ENCODE data around the gene AP1M2.
"Not testable (repeated sequence)": the region's sequence is repeated elsewhere in the genome, so short reads cannot be mapped to it uniquely, and the experiment has no call there.

The AP1M2 gene

DNA sequence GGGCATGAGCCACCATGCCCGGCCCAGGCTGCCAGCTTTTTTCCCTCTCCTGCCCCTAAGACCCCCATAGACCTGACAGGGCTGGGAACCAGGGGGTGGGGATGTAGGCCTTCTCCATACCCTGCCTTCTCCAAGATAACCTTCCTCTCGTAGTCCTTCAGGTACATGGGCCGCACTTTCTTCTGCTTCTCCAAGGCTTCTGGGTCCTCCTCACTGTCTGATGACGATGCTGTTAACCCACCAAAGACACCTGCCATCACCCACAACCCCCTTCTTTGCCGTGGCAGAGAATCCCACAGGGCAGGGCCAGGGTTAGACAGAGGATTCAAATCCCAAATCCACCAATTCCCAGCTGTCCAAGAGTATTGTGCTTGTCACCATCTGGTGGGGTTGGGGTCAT is 24.5 kb downstream of the AP1M2 start:
- no peak for DNase-seq

DNA sequence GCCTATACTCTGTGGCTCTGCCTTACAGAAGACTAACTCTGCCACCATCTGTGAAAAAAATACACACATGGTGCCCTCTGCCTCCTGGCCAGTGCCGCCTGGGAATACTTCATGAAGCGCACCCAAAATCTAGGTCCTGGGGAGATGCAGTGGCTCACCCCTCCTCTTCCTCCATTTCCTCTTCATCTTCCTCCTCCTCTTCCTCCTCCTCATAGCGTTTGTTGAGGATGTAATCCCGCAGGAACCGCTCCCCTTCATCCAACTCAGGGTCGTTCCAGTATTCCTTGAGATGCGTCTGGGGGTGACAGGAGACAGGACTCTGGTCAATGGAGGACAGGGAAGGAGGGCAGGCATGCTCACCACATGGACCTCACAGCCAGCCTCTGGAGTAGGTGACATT is 27.0 kb downstream of the AP1M2 start:
- DNase-seq, result no peak

DNA sequence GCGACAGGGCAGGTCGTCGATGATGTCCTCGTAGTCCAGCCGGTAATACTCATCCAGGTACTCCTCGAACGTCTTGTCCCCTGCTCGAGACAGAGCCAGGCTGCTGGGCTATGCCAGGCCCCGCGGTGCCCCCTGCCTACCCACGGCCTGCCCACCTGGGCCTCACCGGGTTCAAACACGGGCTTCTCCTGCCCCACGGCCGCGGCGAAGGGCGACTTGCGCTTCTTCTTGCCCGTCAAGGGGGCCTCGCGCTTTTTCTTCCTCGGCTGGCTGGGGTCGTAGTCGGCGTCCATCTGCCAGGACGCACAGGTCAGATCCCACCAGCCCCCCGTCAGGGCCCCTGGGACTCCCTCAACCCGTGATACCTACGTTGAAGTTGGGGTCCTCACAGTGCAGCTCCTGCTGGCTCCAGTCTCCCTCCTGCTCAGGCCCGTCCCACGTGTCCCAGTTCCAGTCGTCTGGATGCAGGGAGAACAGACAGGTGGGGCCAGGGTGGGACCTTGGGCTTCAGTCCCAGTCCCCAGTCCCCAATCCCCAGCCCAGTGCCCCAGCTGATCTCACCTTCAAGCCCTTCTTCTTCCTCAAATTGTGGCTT is 29.4 kb downstream of the AP1M2 start:
- DNase-seq, result no peak

DNA sequence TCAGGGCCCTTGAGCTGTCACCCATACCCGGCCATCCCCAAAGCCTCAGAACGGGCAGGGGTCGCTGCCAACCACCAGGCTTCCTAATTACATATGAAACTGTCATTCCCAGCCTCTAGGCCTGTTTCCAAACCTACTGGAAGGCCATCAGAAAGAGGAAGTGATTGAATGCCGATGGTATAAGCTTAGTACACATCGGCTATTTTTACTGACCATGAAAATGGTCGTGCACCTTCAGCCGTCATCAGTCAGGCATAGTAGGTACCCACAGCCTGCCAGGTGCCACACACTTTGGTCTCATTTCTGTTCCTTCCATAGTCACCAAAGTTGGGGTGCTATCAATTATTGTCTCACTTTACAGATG is 31.5 kb downstream of the AP1M2 start:
- DNase-seq, result no peak

DNA sequence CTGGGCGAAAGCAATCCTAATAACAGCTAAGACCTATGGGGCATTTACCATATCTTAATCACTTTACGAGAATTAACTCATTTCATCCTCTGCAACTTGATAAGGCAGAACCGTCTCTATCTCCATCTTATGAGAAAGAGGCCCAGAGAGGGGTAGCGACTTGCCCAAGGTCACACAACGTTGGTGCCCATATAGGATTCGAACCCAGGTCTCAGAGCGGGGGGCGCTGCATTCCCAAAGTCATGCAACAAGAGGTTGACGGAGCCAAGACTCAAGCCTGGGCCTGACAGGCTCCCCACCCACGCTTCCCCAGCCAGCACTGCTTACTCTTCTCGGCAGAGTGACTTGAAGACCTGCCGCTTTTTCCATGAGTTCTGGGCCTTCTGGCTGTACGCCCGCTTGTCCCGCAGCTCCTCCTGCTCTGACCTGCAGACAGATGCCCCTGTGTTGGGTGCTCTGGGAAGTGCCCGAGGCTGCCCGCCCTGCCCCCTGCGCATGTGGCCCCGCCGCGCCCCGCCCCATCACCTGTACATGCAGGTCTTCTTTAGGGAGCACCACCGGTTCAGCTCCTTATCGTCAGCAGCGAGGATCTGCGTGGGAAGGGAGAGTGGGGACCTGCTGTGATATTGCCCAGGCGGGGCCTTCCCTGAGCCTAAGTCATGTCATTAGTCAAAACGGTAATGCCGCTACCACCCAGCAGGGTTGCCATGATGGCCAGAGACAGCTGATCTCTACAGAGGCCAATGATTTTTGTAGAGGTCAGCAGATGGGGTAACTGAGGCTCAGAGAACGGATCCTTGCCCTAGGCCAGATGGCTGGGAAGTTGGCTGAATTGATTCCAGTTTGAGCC is 32.1 kb downstream of the AP1M2 start:
- DNase-seq, result no peak

DNA sequence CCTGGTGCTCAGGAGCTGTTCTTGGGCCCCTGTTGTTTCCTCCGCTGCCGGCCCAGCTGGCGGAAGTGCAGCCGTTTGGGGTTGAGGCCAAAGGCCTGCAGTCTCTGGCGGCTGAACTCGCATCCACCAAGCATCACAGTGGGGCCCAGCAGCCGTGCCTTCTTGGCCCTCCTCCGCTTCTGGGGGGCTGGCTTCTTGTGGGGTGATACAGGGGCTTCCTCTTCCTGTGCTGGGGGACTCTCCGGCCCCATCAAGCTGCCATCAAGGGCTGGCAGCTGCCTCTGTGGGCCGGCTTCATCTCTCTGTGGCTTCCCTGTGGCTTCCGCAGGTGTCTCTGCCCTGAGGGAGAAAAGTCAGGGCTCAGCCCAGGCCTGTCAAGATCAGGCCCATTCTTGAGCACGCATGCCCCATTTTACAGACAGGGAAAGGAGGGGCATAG is 33.1 kb downstream of the AP1M2 start:
- no peak for DNase-seq

DNA sequence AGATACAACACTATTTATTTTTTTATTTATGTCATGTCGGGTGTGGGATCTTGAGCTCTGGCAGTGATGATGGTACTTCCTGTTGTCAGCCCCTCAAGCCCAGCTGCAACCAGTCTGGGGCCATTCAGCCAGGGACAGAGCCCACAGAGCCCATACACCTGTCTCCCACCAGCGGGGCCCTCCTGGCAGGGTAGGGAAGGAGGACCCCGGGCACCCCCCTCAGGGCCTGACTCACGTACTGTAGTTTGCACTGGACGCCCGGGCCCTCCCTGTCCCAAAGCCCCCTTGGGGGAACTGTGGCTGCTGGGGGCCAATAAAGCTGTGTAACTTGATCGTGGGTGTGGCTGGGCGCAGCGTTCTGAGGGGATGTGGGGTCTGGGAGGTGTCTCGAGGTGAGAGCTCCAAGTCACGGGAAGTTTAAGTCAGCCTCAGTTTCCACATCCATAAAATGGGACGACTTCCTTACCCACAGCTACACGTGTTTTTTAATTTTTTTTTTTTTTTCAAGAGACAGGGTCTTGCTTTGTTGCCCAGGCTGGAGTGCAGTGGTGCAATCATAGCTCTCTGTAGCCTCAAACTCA is 33.9 kb downstream of the AP1M2 start:
- DNase-seq, result no peak

DNA sequence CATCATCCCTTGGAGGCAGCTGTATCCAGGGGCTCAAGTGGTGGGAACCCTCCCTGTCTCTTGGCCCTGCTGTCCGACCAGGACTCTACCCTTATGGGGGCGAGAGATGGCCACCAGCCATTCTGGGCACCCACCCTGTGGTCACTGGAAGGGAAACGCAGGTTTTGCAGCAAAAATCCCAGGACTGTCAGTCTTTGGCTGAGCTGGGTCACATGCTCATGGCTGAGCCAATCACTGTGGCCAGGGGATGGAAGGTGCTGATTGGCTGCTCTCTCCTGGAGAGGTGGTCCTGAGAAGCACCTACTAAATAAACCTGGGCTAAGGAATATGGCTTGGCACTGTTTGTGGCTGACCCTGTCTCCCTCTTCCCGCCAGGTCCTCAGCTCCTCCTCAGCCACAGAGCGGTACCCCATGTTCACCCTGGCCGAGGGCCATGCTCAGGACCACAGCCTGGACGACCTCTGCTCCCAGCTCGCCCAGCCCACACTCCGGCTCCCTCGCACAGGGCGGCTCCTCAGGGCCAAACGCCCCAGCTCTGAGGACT is 34.5 kb downstream of the AP1M2 start:
- no peak for DNase-seq

DNA sequence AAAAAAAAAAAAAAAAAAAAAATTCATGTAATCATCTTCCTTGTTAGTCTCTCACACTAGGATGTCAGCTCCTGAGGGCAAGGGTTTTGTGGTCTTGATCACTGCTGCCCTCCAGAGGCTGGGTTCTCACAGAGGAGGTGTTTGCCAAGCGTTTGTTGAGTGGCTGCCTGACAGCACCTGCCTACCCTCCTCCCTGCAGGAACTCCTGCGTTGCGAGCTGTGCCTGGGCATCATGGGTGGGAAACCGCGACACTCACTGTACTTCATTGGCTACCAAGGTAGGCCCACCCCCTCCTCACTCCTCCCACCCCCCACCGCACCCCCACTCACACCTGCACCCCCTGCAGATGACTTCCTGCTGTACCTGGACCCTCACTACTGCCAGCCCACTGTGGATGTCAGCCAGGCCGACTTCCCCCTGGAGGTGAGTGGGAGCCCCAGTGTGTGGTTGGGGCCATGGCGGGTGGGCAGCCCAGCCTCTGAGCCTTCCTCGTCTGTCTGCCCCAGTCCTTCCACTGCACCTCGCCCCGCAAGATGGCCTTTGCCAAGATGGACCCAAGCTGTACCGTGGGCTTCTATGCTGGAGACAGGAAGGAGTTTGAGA is 35.3 kb downstream of the AP1M2 start:
- peak; percentile 36 for DNase-seq

DNA sequence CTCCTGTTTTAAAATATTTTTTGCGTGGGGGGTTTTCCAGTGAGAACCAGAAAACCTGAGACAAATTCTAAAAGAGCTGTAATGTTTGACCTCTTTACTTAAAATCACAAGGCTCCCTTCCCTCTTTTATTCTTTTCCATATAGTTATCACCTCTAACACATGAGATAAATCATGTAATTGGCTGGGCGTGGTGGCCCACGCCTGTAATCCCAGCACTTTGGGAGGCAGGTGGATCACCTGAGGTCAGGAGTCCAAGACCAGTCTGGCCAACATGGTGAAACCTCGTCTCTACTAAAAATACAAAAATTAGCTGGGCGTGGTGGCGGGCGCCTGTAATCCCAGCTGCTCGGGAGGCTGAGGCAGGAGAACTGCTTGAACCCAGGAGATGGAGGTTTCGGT is 36.1 kb downstream of the AP1M2 start:
- DNase-seq, result not testable (repeated sequence)

DNA sequence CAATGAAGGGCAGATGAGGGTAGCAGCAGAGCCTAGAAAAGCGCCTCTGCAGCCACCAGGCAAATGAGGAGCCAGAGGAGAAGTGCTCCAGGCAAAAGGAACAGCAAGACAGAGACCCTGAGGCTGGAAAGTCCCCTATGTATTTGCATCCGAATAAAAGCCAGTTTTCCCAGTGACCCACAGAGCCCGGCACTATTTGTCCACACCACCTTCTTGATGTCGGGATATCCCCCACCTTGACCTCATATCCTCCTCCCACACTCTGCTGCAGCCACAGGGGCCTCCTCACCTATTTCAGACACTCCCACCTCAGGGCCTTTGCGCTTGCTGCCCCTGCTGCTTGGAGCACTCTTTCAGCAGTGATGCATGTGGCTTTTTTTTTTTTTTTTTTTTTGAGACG is 36.8 kb downstream of the AP1M2 start:
- DNase-seq, result no peak

DNA sequence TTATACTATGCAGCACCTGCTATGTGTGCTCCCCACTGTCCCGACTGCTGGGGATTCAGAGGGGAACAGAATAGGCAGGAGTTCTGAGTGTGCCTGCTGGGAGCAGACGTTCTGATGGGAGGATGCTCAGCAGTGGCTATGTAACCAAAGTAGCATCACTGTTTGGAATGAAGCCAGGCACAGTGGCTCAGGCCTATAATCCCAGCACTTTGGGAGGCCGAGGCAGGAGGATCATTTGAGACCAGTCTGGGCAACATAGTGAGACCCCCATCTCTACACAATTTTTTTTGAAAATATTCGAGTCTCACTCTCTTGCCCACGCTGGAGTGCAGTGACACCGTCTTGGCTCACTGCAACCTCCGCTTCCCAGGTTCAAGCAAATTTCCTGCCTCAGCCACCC is 37.4 kb downstream of the AP1M2 start:
- no peak for DNase-seq

DNA sequence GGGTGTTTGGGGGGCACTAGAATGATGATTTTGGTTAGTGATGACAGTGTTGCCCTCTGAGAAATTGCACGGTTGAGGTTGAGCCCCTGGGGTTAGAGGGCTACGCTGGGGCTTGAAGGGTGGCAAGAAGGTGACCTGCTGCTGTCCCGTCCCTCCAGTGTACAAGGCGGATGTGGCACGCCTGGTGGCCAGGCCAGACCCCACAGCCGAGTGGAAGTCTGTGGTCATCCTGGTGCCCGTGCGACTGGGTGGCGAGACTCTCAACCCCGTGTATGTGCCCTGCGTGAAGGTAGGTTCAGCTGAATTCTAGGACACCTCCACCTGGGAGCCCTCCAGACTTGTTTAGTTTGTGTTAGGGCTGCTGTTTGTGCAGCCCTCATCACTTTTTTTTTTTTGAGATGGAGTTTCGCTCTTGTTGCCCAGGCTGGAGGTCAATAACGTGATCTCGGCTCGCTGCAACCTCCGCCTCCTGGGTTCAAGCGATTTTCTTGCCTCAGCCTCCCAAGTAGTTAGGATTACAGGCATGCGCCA is 38.3 kb downstream of the AP1M2 start:
- no peak for DNase-seq

DNA sequence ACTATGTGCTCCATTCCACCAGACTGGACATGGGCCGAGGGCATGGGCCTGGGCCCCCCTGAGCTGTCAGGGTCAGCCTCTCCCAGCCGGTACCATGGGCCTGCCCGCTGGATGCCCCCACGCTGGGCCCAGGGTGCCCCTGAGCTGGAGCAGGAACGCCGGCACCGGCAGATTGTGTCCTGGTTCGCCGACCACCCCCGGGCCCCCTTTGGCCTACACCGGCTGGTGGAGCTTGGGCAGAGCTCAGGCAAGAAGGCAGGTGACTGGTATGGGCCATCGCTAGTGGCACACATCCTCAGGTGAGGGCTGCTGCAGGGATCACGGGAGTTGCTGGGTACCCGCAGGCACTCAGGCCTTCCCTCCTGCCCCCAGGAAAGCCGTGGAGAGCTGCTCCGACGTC is 40.3 kb downstream of the AP1M2 start:
- no peak for DNase-seq

DNA sequence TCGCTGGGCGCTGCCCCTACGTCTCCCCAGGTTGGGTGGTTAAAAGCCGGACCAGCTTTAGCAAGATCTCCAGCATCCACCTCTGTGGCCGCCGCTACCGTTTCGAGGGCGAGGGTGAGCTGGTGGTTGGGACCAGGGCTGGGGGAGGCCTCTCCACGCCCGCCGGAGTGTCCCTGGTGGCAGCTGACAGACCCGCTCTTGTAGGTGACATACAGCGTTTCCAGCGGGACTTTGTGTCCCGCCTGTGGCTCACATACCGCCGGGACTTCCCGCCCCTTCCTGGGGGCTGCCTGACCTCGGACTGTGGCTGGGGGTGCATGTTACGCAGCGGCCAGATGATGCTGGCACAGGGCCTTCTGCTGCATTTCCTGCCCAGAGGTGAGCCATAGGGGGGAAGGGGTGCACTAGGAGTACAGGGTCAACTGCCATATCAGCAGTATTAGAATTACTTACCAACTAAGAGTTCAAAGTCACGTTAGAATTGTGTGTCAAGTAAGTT is 42.3 kb downstream of the AP1M2 start:
- no peak for DNase-seq

DNA sequence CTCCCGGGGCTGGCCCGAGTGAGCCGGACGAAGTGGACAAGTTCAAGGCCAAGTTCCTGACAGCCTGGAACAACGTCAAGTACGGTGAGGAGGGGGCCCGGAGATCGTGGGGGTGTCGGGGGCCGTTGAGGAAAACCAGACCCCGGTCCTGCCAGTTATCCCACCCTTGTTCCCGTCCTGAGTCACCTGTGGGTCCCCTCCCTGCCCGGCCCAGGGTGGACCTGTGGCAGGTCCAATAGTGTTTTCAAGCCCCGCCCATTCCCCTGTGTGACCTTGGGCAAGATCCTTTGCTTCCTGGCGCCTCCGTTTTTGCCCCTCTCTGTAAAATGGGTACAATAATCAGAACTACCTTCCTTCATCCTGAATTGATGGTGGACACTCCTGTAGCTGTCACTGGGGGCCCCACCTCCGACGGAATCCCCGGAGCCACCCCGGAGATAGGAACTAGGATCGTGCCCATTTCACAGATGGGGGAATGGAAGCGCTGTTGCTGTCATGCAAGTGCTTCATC is 42.8 kb downstream of the AP1M2 start:
- DNase-seq, result no peak

DNA sequence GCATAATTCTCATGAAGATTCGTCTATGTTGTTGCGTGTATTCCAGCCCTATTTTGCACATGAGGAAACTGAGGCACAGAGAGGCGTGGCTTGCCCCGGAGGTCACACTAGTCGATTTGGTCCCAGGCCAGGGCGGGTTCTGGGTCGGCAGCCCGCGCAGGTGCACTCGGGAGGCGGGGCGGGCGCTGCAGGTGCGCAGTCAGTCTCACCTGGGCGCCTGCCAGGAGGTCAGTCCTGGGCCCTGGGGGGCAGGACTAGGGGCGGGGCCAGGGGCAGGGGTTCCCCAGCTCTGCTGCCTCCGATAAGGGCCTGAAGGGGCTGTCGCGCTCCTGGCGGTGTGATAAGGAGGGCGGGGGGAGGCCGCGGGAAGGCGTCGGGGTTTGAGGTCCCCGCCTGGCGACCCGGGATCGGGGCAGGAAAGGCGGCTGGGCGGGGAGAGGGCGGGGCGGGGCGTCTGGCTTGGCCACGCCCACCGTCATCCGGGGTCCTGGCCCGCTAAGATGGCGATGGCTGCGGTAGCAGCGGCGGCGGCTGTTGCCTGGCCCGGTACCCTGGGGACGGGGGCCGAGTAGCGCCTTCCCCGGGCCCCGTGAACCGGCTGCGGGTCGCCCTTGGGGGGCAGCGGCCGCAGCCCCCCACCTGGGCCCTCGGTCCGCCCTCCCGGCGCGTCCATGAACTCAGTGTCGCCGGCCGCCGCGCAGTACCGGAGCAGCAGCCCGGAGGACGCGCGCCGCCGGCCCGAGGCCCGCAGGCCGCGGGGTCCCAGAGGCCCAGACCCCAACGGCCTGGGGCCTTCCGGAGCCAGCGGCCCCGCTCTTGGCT is 43.5 kb downstream of the AP1M2 start, which contains the start of gene ATG4D:
Gene ATG4D, plus strand, starts transcription at position 485 of the 822 bp plus-strand sequence. Its CDS starts 187 bp downstream, at position 672.
- peak; percentile 69 for DNase-seq

DNA sequence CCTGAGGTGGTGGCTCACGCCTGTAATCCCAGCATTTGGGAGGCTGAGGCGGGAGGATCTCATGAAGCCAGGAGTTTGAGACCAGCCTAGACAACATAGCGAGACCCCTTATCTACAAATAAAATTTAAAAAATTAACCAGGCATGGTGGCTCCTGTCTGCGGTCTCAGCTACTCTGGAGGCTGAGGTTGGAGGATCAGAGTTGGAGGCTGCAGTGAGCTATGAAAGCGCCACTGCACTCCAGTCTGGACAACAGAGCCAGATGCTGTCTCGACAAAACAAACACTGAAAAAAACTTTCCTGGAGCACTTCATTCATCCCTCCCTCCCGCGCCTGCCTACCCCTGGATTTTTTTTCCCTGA is 44.1 kb downstream of the AP1M2 start:
- no peak for DNase-seq

DNA sequence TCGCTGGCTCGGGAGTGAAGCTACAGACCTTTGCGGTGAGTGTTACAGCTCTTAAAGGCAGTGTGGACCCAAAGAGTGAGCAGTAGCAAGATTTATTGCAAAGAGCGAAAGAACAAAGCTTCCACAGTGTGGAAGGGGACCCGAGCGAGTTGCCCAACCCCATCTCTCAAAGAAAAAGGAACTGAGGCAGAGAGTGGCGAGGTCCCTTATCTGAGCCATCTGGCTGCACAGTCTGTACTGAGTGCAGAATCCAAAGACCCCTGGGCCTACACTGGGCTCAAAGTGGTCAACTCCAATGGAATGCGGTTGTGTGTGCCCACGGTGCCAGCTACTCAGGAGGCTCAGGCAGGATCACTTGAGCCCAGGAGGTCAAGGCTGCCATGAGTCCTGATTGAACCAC is 48.1 kb downstream of the AP1M2 start:
- not testable (repeated sequence) for DNase-seq

DNA sequence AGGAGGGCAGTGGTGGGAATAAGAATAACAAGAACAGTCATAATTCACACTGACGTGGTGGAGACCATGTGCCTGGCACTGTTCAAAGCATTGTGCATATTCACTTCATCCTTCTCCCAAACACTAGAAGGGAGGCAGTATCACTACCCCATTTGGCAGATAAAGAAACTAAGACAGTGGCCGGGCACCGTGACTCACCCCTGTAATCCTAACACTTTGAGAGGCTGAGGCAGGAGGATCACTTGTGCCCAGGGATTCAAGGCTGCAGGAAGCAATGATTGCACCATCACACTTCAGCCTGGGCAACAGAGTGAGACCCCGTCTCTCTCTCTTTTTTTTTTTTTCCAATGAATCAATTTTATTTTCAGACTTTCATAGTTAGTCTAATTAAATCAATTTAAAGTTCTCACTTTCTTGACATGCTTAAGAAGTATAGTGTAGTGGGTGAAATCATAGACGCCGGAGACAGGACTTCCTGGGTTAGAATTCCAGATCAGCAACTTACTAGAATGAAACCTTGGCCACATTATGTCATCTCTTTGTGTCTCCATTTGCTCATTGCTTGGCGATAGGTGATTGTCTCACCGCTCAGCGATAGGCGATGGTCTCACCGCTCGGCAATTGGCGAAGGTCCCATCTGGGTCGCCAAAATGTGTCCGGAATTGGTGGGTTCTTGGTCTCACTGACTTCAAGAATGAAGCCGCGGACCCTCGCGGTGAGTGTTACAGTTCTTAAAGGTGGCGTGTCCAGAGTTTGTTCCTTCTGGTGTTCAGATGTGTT is 48.7 kb downstream of the AP1M2 start:
- no peak for DNase-seq

DNA sequence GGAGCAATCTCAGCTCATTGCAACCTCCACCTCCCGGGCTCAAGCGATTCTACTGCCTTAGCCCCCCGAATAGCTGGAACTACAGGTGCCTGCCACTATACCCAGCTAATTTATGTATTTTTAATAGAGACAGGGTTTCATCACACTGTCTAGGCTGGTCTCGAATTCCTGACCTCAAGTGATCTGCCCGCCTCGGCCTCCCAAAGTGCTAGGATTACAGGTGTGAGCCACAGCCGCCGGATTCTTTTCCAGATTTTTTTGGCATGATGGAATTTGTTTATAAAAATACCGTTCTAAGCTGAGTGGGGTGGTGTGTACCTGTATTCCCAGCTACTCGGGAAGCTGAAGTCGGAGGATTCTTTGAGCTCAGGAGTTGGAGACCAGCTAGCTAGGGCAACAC is 49.4 kb downstream of the AP1M2 start:
- DNase-seq, result no peak
